ENCODE measurements around the gene KIAA0586. TPM values are rescaled to one million over a fixed set of nuclear protein-coding genes. Genes with fewer than 3 reads are reported as not detected.

The KIAA0586 gene
- total and polyA plus RNA-seq, 2 of the 4 experiments (the other 2 are of a cell fraction), result 9.4 to 36.7 TPM

GRCh38 chr14:58549105-58549757, 121.7 kb downstream of the KIAA0586 start:
- CTCF ChIA-PET, result interaction anchor here (0.6 kb wide), 1 partner anchor 46 kb away, joined by 3 read pairs; no protein-coding TSS in a partner anchor
- H2AK5ac ChIP-seq (ENCODE audit: low read depth, low read length), result no peak overlapping the region
- POLR2A ChIA-PET (ENCODE audit: unreplicated experiment), result no interaction called here
- dilution Hi-C loops (cut with HindIII; ENCODE audit: low sequenced_read_pairs, unreplicated experiment), result no loop called here
- no peak overlapping the region for H2AK9ac ChIP-seq (replicated peaks; ENCODE audit: low read depth, low read length, poor library complexity)
- no peak overlapping the region for H3K27ac ChIP-seq (ENCODE audit: insufficient read depth, low read length)
- H3K4me2 ChIP-seq (ENCODE audit: low read depth, low read length), result peak overlapping the region; percentile 13; the same call in 1 of the 2 replicates
- H3K9me3 ChIP-seq (ENCODE audit: control insufficient read depth, insufficient read depth, low read length), result no peaks in the 10 kb centered on the region
- H3K79me1 ChIP-seq (ENCODE audit: low read depth in 1 of 2, low read length in 2 of 2), result no peaks in the 10 kb centered on the region
- H3K23ac ChIP-seq (ENCODE audit: low read depth, low read length), result no peak overlapping the region
- H2BK120ac ChIP-seq (ENCODE audit: low read depth, low read length), result no peak overlapping the region
- BruUV-seq (replicated peaks), result no TSS peak
- H3K36me3 ChIP-seq (ENCODE audit: control insufficient read depth, insufficient read depth, low read length), result no peaks in the 10 kb centered on the region
- DNase-seq, result peak; percentile 7
- H3K4ac ChIP-seq (ENCODE audit: low read depth, low read length), result no peak overlapping the region
- H3K9ac ChIP-seq (ENCODE audit: low read depth, low read length), result no peak overlapping the region
- H2BK15ac ChIP-seq (ENCODE audit: low read depth, low read length), result no peak overlapping the region
- no peaks in the 10 kb centered on the region for H3K9me1 ChIP-seq (ENCODE audit: insufficient read depth, low read length)
- no peak overlapping the region for H3K56ac ChIP-seq (ENCODE audit: extremely low read depth, insufficient read depth, low read length)
- no peak for ATAC-seq (ENCODE audit: low read depth)
- no peak overlapping the region for H3K4me3 ChIP-seq (ENCODE audit: insufficient read depth, low read depth, low read length)
- intact Hi-C loops (cut with micrococcal nuclease), result no loop called here
- no peaks in the 10 kb centered on the region for H3K4me1 ChIP-seq (ENCODE audit: control insufficient read depth, insufficient read depth, low read length)
- H2BK5ac ChIP-seq (ENCODE audit: low read depth, low read length, poor library complexity, severe bottlenecking), result no peak overlapping the region
- no peak overlapping the region for H3K14ac ChIP-seq (replicated peaks; ENCODE audit: low read depth, low read length)
- WGBS, 2 experiments (ENCODE audit: extremely low coverage in 2 of 2, insufficient read length in 1 of 2), result no CpG with 5 or more reads among the region's 1 CpG
- no peak overlapping the region for H4K8ac ChIP-seq (ENCODE audit: low read depth in 2 of 2, low read length in 2 of 2)
- TF ChIP-seq POLR2A (IDR thresholded peaks at IDR 0.05; ENCODE audit: low read depth, low read length) (no peak), RCOR1 (IDR thresholded peaks at IDR 0.05; ENCODE audit: insufficient replicate concordance, low read length) (no peak), RFX5 (IDR thresholded peaks at IDR 0.05; ENCODE audit: low read depth, low read length) (no peak), BHLHE40 (IDR thresholded peaks at IDR 0.05; ENCODE audit: low read depth, low read length) (no peak), NFE2L2 (IDR thresholded peaks at IDR 0.05; ENCODE audit: low read depth, low read length) (no peak), USF2 (IDR thresholded peaks at IDR 0.05; ENCODE audit: low read depth, low read length) (no peak), FOS (IDR thresholded peaks at IDR 0.05; ENCODE audit: low read depth, low read length) (no peak), MAZ (IDR thresholded peaks at IDR 0.05; ENCODE audit: borderline replicate concordance, low read depth, low read length) (no peak), MXI1 (IDR thresholded peaks at IDR 0.05; ENCODE audit: borderline replicate concordance, low read depth, low read length) (no peak), SMC3 (IDR thresholded peaks at IDR 0.05; ENCODE audit: low read depth, low read length) (no peak), ELK1 (IDR thresholded peaks at IDR 0.05; ENCODE audit: borderline replicate concordance, low read depth, low read length) (no peak), RAD21 (IDR thresholded peaks at IDR 0.05; ENCODE audit: low read length) (no peak)
- TF ChIP-seq, protein P1, sequence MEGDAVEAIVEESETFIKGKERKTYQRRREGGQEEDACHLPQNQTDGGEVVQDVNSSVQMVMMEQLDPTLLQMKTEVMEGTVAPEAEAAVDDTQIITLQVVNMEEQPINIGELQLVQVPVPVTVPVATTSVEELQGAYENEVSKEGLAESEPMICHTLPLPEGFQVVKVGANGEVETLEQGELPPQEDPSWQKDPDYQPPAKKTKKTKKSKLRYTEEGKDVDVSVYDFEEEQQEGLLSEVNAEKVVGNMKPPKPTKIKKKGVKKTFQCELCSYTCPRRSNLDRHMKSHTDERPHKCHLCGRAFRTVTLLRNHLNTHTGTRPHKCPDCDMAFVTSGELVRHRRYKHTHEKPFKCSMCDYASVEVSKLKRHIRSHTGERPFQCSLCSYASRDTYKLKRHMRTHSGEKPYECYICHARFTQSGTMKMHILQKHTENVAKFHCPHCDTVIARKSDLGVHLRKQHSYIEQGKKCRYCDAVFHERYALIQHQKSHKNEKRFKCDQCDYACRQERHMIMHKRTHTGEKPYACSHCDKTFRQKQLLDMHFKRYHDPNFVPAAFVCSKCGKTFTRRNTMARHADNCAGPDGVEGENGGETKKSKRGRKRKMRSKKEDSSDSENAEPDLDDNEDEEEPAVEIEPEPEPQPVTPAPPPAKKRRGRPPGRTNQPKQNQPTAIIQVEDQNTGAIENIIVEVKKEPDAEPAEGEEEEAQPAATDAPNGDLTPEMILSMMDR (conservative IDR thresholded peaks at IDR 0.05; ENCODE audit: low read depth, low read length), result no peak
- H2AFZ ChIP-seq (replicated peaks; ENCODE audit: low read length, poor library complexity), result no peak overlapping the region
- no peak overlapping the region for H4K5ac ChIP-seq (ENCODE audit: low read depth, low read length)
- H3K18ac ChIP-seq (ENCODE audit: low read depth, low read length), result no peak overlapping the region
- H4K20me1 ChIP-seq (ENCODE audit: insufficient read depth, low read length), result no peaks in the 10 kb centered on the region
- no peaks in the 10 kb centered on the region for H3K27me3 ChIP-seq (ENCODE audit: control insufficient read depth, insufficient read depth, low read length)
- no peak overlapping the region for H4K91ac ChIP-seq (ENCODE audit: insufficient read depth, low read depth, low read length)
- H2BK20ac ChIP-seq (ENCODE audit: low read depth, low read length), result no peak overlapping the region
- in situ Hi-C loops (cut with MboI; ENCODE audit: low sequenced_read_pairs), result no loop called here

All from IMR-90 (cell line).